SK-N-SH (cell line): Measurements from ENCODE around the gene ADD3.

Source experiments
- EZH2phosphoT487 ChIP-seq: fragments of 200-600 bp; sonication (generic); IDR thresholded peaks from 2 replicates; pipeline ENCODE4 v1.6.1; 2017; ENCODE audit warnings: low read depth, mixed run types, mild to moderate bottlenecking, antibody characterized with exemption, moderate library complexity, borderline replicate concordance
- MXI1 ChIP-seq: IDR thresholded peaks from 2 replicates; pipeline ENCODE4 v1.6.1; 2012; ENCODE audit warnings: mild to moderate bottlenecking, low read depth, low read length, improper control_type of control experiment
- NFIC ChIP-seq: IDR thresholded peaks from 2 replicates; pipeline ENCODE4 v1.4.0; 2012; ENCODE audit warnings: borderline replicate concordance
- POLR2AphosphoS5 ChIP-seq: IDR thresholded peaks from 2 replicates; pipeline ENCODE4 v1.6.1; 2012; ENCODE audit warnings: low read depth, low read length
- RCOR1 ChIP-seq: fragments of 150-350 bp; IDR thresholded peaks from 2 replicates; pipeline ENCODE4 v1.6.1; 2017; ENCODE audit warnings: antibody characterized with exemption, low read length
- RFX5 ChIP-seq: IDR thresholded peaks from 2 replicates; pipeline ENCODE4 v1.6.1; 2012; ENCODE audit warnings: mild to moderate bottlenecking, improper control_type of control experiment, low read length
- RXRA ChIP-seq: IDR thresholded peaks from 2 replicates; pipeline ENCODE4 v1.4.0; 2012; ENCODE audit warnings: low read depth, mild to moderate bottlenecking, borderline replicate concordance
- SMC3 ChIP-seq: IDR thresholded peaks from 2 replicates; pipeline ENCODE4 v1.6.1; 2012; ENCODE audit warnings: low read depth, low read length, improper control_type of control experiment
- TCF12 ChIP-seq: IDR thresholded peaks from 2 replicates; pipeline ENCODE4 v1.4.0; 2012
- TEAD4 ChIP-seq: IDR thresholded peaks from 2 replicates; pipeline ENCODE4 v1.4.0; 2012; ENCODE audit warnings: mild to moderate bottlenecking, borderline replicate concordance; ENCODE audit not compliant: insufficient read depth
- TF ChIP-seq, protein P1 (sequence below): fragments of 200-600 bp; sonication (generic); IDR thresholded peaks from 2 replicates; pipeline ENCODE4 v1.6.1; 2017; ENCODE audit warnings: antibody characterized with exemption, mild to moderate bottlenecking, moderate library complexity
- TF ChIP-seq, protein P2 (sequence below): IDR thresholded peaks from 2 replicates; pipeline ENCODE4 v1.4.0; 2012; ENCODE audit warnings: low read depth

DNA sequence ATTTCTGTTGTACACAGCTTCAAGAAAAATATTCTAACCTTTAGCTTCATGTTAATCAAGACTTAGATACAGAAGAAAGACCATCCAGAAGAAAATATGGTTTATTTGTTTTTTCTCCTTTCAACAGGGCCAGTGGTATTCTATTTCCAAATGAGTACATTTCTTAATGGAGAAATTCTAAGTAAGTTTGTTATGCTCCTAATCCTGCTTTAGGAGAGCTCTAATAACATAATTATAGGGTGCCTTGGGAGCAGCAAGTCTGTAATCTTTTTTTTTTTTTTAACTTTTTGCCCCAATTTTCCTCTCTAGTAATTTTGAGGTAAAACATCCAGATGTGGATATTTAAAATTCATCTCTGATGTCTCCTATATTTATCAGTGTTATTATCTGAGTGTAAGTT, 98.1 kb downstream of the ADD3 start:
- TF ChIP-seq, protein P1, sequence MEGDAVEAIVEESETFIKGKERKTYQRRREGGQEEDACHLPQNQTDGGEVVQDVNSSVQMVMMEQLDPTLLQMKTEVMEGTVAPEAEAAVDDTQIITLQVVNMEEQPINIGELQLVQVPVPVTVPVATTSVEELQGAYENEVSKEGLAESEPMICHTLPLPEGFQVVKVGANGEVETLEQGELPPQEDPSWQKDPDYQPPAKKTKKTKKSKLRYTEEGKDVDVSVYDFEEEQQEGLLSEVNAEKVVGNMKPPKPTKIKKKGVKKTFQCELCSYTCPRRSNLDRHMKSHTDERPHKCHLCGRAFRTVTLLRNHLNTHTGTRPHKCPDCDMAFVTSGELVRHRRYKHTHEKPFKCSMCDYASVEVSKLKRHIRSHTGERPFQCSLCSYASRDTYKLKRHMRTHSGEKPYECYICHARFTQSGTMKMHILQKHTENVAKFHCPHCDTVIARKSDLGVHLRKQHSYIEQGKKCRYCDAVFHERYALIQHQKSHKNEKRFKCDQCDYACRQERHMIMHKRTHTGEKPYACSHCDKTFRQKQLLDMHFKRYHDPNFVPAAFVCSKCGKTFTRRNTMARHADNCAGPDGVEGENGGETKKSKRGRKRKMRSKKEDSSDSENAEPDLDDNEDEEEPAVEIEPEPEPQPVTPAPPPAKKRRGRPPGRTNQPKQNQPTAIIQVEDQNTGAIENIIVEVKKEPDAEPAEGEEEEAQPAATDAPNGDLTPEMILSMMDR: no peak
- TF ChIP-seq SMC3 (no peak), RCOR1 (no peak), MXI1 (no peak), RFX5 (no peak), EZH2phosphoT487 (no peak), NFIC (no peak), POLR2AphosphoS5 (no peak), TCF12 (no peak), TEAD4 (no peak), RXRA (no peak)
- TF ChIP-seq, protein P2, sequence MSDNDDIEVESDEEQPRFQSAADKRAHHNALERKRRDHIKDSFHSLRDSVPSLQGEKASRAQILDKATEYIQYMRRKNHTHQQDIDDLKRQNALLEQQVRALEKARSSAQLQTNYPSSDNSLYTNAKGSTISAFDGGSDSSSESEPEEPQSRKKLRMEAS: no peak
